CD14-positive monocyte (primary cell): ENCODE measurements around the gene SPDYE3. TPM values are rescaled to one million over a fixed set of nuclear protein-coding genes. Genes with fewer than 3 reads are reported as not detected.
"Not testable (repeated sequence)": the region's sequence is repeated elsewhere in the genome, so short reads cannot be mapped to it uniquely, and the experiment has no call there.

Experiments used
- DNase-seq, 3 donors: peaks; one replicate each; pipeline ENCODE4 v3.0.0-alpha.2; 2011 to 2022
- H2AFZ ChIP-seq: 2 replicates; pipeline ENCODE4 v1.6.0; 2012; ENCODE audit warnings: mild to moderate bottlenecking, low read depth, low read length, inconsistent platforms; ENCODE audit not compliant: insufficient read depth, poor library complexity, severe bottlenecking
- H3K27ac ChIP-seq, 2 donors: 1 replicate in 1 of 2; 2 replicates in 1 of 2; pipeline ENCODE4 v1.5.1; 2012 to 2013; ENCODE audit warnings: low read length in 2 of 2, control low read depth in 1 of 2, inconsistent platforms in 1 of 2, low read depth in 1 of 2, mild to moderate bottlenecking in 1 of 2
- H3K27me3 ChIP-seq, 2 donors: one replicate each; pipeline versions ENCODE4 v1.6.0 to v1.6.1; 2011 to 2013; ENCODE audit warnings: low read length in 2 of 2; ENCODE audit not compliant: control insufficient read depth in 2 of 2, insufficient read depth in 2 of 2
- H3K36me3 ChIP-seq, 2 donors: replicated peaks in 1 of 2; 1 replicate in 1 of 2; 2 replicates in 1 of 2; pipeline versions ENCODE4 v1.5.1 to v1.6.1; 2012 to 2013; ENCODE audit warnings: low read length in 2 of 2, control low read depth in 1 of 2, inconsistent platforms in 1 of 2, mild to moderate bottlenecking in 1 of 2; ENCODE audit not compliant: insufficient read depth in 2 of 2, control insufficient read depth in 1 of 2
- H3K4me1 ChIP-seq, 2 donors: 1 replicate in 1 of 2; 2 replicates in 1 of 2; pipeline versions ENCODE4 v1.5.1 to v1.6.1; 2012 to 2013; ENCODE audit warnings: low read length in 2 of 2, control low read depth in 1 of 2, inconsistent platforms in 1 of 2, mild to moderate bottlenecking in 1 of 2, moderate library complexity in 1 of 2; ENCODE audit not compliant: insufficient read depth in 2 of 2, control insufficient read depth in 1 of 2
- H3K4me2 ChIP-seq: replicated peaks from 2 replicates; pipeline ENCODE3; 2012; ENCODE audit warnings: low read length, moderate library complexity, mild to moderate bottlenecking; ENCODE audit not compliant: poor library complexity, severe bottlenecking; ENCODE audit errors: extremely low read depth
- H3K4me3 ChIP-seq, 3 experiments: fragments of 200-600 bp in 1 of 3; sonication (generic) in 1 of 3; replicated peaks in 1 of 3; 1 replicate in 2 of 3; 2 replicates in 1 of 3; pipeline ENCODE4 v1.5.1; 2011 to 2013; ENCODE audit warnings: low read length in 3 of 3, mild to moderate bottlenecking in 3 of 3, control low read depth in 2 of 3, low read depth in 2 of 3, inconsistent platforms in 1 of 3, moderate library complexity in 1 of 3
- H3K79me2 ChIP-seq: 2 replicates; pipeline ENCODE4 v1.6.0; 2012; ENCODE audit warnings: mild to moderate bottlenecking, control low read depth, inconsistent platforms, low read length, moderate library complexity; ENCODE audit not compliant: insufficient read depth
- H3K9ac ChIP-seq: 2 replicates; pipeline ENCODE4 v1.6.0; 2017; ENCODE audit warnings: low read length, mild to moderate bottlenecking; ENCODE audit not compliant: insufficient read depth, poor library complexity, severe bottlenecking
- H3K9me3 ChIP-seq, 2 donors: replicated peaks in 1 of 2; 1 replicate in 1 of 2; 2 replicates in 1 of 2; pipeline versions ENCODE4 v1.5.1 to v1.6.1; 2012 to 2013; ENCODE audit warnings: low read length in 2 of 2, control low read depth in 1 of 2; ENCODE audit not compliant: control insufficient read depth in 1 of 2, insufficient read depth in 1 of 2
- H4K20me1 ChIP-seq: 2 replicates; pipeline ENCODE4 v1.6.0; 2012; ENCODE audit warnings: mild to moderate bottlenecking, low read length, control low read depth, moderate library complexity; ENCODE audit not compliant: insufficient read depth
- H3K27ac Mint-ChIP-seq, 7 donors: one replicate each; pipeline ENCODE4 v1.8.0; 2020; ENCODE audit warnings: mild to moderate bottlenecking in 7 of 7, mixed read lengths in 7 of 7, moderate library complexity in 6 of 7, inconsistent platforms in 2 of 7
- H3K27me3 Mint-ChIP-seq, 3 donors: one replicate each; pipeline ENCODE4 v1.8.0; 2021 to 2022; ENCODE audit warnings: low read depth in 3 of 3, mild to moderate bottlenecking in 3 of 3, mixed read lengths in 3 of 3, moderate library complexity in 3 of 3, inconsistent platforms in 1 of 3
- H3K36me3 Mint-ChIP-seq, 2 donors: one replicate each; pipeline ENCODE4 v1.8.0; 2020; ENCODE audit warnings: mixed read lengths in 2 of 2, inconsistent platforms in 1 of 2, mild to moderate bottlenecking in 1 of 2
- H3K4me1 Mint-ChIP-seq: one replicate; pipeline ENCODE4 v1.8.0; 2020; ENCODE audit warnings: mild to moderate bottlenecking, mixed read lengths
- H3K4me3 Mint-ChIP-seq, 2 donors: one replicate each; pipeline ENCODE4 v1.8.0; 2020; ENCODE audit warnings: mild to moderate bottlenecking in 2 of 2, mixed read lengths in 2 of 2, moderate library complexity in 1 of 2
- H3K9me3 Mint-ChIP-seq, 7 donors: one replicate each; pipeline ENCODE4 v1.8.0; 2020 to 2022; ENCODE audit warnings: mixed read lengths in 7 of 7, mild to moderate bottlenecking in 6 of 7, moderate library complexity in 6 of 7, inconsistent platforms in 2 of 7
- WGBS: methylation state at CpG from one replicate; pipeline ENCODE4 v1.1.5; 2013; ENCODE audit warnings: missing lambda C conversion rate; ENCODE audit not compliant: insufficient coverage; 5-methylcytosine and 5-hydroxymethylcytosine counted together
- intact Hi-C, 2 donors: fragments of 100-400 bp; cut with micrococcal nuclease; formaldehyde crosslinking; loops; one replicate each; pipeline versions ENCODE4 v1.15.0 to v1.15.1; 2023
- polyA plus RNA-seq, 3 donors: library from polyadenylated mRNA; depleted of rRNA in 1 of 3; unstranded in 2 of 3; stranded (reverse) in 1 of 3; fragments of 300-500 nt in 2 of 3; fragments of >200 nt in 1 of 3; fragmentation: Illumina TruSeq in 2 of 3; gene quantifications; 1 replicate in 2 of 3; 2 replicates in 1 of 3; pipeline ENCODE4 v1.2.3, GENCODE V29; 2012 to 2021

The SPDYE3 gene
- polyA plus RNA-seq, 3 donors, result 0.58 to 1.2 TPM; not detected in 1

- H3K27me3 Mint-ChIP-seq, H3K4me3 Mint-ChIP-seq, H3K9ac ChIP-seq, DNase-seq, H4K20me1 ChIP-seq, H3K4me1 Mint-ChIP-seq, H3K9me3 Mint-ChIP-seq, H3K36me3 ChIP-seq, H3K9me3 ChIP-seq, H3K4me3 ChIP-seq, H3K4me2 ChIP-seq, H3K79me2 ChIP-seq, H3K27ac ChIP-seq, H3K36me3 Mint-ChIP-seq, H3K4me1 ChIP-seq, intact Hi-C loops, H2AFZ ChIP-seq, H3K27me3 ChIP-seq: not testable (repeated sequence)
- H3K27ac Mint-ChIP-seq, result peak overlapping the region in 1 of 7 donors; percentile 54
- WGBS, result 98% methylated on average over 6 of the region's 7 CpGs
Observed at GRCh38 chr7:100264669-100265165, 42.8 kb upstream of the SPDYE3 start.

- H3K27me3 ChIP-seq, H3K27ac ChIP-seq, H3K4me3 Mint-ChIP-seq, H3K36me3 ChIP-seq, H3K4me1 ChIP-seq, H3K36me3 Mint-ChIP-seq, H3K4me1 Mint-ChIP-seq, H4K20me1 ChIP-seq, H3K9me3 Mint-ChIP-seq, intact Hi-C loops, H3K79me2 ChIP-seq, H3K4me3 ChIP-seq, DNase-seq, H3K9ac ChIP-seq, H3K4me2 ChIP-seq, H2AFZ ChIP-seq, H3K9me3 ChIP-seq: not testable (repeated sequence)
- peak overlapping the region in 2 of 7 donors; percentile 12 to 32 for H3K27ac Mint-ChIP-seq
- WGBS, result no CpG with 5 or more reads among the region's 5 CpGs
- H3K27me3 Mint-ChIP-seq, result peaks cover 9 to 13% (median 10%) of the 10 kb centered on the region in 3 donors
Observed at GRCh38 chr7:100265851-100266250, 41.7 kb upstream of the SPDYE3 start.
